ENCODE measurements around the gene GALNTL6. TPM values are rescaled to one million over a fixed set of nuclear protein-coding genes. Genes with fewer than 3 reads are reported as not detected.

Gene GALNTL6
- total and polyA plus RNA-seq, 2 donors (not counting 1 experiment from before 2014, with no cell fraction given), result 0.99 to 1.1 TPM

DNA sequence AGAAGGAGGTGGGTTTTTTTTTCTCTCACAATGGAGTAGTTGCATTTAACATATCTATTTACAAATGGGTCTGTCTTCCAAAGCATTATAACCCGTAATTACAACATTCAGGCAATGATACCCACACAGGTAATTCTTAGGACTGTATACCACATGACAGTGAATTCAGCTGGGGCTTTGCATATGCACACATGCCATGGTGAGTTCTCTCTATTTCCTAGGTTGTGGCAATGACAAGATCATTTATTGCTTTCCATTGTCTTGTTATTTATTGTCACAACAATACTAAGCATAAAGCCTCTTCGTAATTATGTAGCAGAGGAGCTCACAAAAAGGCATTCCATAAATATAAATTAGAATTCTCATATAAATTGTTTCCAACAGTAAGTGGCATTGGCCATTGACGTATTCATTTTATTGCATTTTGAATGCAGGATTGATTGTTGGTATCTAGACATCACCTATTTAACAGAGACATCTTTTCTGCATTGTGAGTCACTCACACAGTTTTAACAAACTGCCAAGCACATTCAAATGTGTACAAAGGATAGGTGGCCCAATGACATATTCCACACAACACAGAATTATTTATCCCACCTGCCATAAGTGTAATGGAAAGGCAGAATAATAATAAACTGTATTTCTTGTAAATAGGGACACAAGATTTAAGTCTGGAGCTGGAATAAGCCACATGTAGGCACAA, 964.7 kb downstream of the GALNTL6 start:
- Mint-ChIP-seq H3K27me3 (no peaks in the 10 kb centered on the region), H3K27ac (no peak overlapping the region), H3K9me3 (ENCODE audit: insufficient read depth) (no peaks in the 10 kb centered on the region), H3K4me3 (no peak overlapping the region), H3K4me1 (no peaks in the 10 kb centered on the region)
- no peak for TF ChIP-seq EZH2 (IDR thresholded peaks at IDR 0.05; ENCODE audit: borderline replicate concordance, insufficient read depth, low read depth, low read length, poor library complexity, severe bottlenecking)
- TF ChIP-seq, protein P1, sequence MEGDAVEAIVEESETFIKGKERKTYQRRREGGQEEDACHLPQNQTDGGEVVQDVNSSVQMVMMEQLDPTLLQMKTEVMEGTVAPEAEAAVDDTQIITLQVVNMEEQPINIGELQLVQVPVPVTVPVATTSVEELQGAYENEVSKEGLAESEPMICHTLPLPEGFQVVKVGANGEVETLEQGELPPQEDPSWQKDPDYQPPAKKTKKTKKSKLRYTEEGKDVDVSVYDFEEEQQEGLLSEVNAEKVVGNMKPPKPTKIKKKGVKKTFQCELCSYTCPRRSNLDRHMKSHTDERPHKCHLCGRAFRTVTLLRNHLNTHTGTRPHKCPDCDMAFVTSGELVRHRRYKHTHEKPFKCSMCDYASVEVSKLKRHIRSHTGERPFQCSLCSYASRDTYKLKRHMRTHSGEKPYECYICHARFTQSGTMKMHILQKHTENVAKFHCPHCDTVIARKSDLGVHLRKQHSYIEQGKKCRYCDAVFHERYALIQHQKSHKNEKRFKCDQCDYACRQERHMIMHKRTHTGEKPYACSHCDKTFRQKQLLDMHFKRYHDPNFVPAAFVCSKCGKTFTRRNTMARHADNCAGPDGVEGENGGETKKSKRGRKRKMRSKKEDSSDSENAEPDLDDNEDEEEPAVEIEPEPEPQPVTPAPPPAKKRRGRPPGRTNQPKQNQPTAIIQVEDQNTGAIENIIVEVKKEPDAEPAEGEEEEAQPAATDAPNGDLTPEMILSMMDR (IDR thresholded peaks at IDR 0.05), result no peak
- H3K79me2 ChIP-seq (ENCODE audit: control insufficient read depth, insufficient read depth, low read length), result no peaks in the 10 kb centered on the region
- WGBS (ENCODE audit: insufficient coverage), result no CpG with 5 or more reads among the region's 3 CpGs
- DNase-seq (no peak), ATAC-seq (ENCODE audit: low read depth) (no peak)
- H3K4me3 ChIP-seq (ENCODE audit: control extremely low read depth in 1 of 5, extremely low read depth in 1 of 5, insufficient read depth in 1 of 5, low read depth in 2 of 5, low read length in 4 of 5), result no peak overlapping the region
- no peaks in the 10 kb centered on the region for H4K20me1 ChIP-seq (ENCODE audit: control insufficient read depth, insufficient read depth, low read length, poor library complexity, severe bottlenecking)
- no peaks in the 10 kb centered on the region for H3K9me3 ChIP-seq (ENCODE audit: control extremely low read depth in 1 of 3, control insufficient read depth in 2 of 3, insufficient read depth in 1 of 3, low read length in 2 of 3)
- CTCF ChIA-PET, result no interaction called here
- H3K27ac ChIP-seq (ENCODE audit: low read length in 2 of 2), result no peak overlapping the region
- intact Hi-C loops (cut with micrococcal nuclease), result no loop called here
- POLR2A ChIA-PET, result no interaction called here
- no peaks in the 10 kb centered on the region for H3K4me1 ChIP-seq (ENCODE audit: control insufficient read depth in 2 of 2, insufficient read depth in 2 of 2, low read length in 2 of 2)
- H3K36me3 ChIP-seq (replicated peaks in 1 of 2; ENCODE audit: control extremely low read depth in 1 of 2, control insufficient read depth in 1 of 2, extremely low read depth in 1 of 2, insufficient read depth in 2 of 2, low read length in 1 of 2), result no peaks in the 10 kb centered on the region
- H3K27me3 ChIP-seq (replicated peaks in 1 of 4; ENCODE audit: control extremely low read depth in 1 of 4, control insufficient read depth in 3 of 4, insufficient read depth in 4 of 4, low read length in 3 of 4), result no peaks in the 10 kb centered on the region
- no peak overlapping the region for H3K9ac ChIP-seq (ENCODE audit: low read length)
- no peak overlapping the region for H3K4me2 ChIP-seq (replicated peaks; ENCODE audit: low read depth, low read length, poor library complexity, severe bottlenecking)
- no peak overlapping the region for H2AFZ ChIP-seq (ENCODE audit: insufficient read depth, low read depth, low read length, poor library complexity, severe bottlenecking)

GRCh38 chr4:172778583-172778982, 965.4 kb downstream of the GALNTL6 start:
- POLR2A ChIA-PET, result no interaction called here
- no peaks in the 10 kb centered on the region for H3K36me3 ChIP-seq (replicated peaks in 1 of 2; ENCODE audit: control extremely low read depth in 1 of 2, control insufficient read depth in 1 of 2, extremely low read depth in 1 of 2, insufficient read depth in 2 of 2, low read length in 1 of 2)
- H2AFZ ChIP-seq (ENCODE audit: insufficient read depth, low read depth, low read length, poor library complexity, severe bottlenecking), result no peak overlapping the region
- no peaks in the 10 kb centered on the region for H4K20me1 ChIP-seq (ENCODE audit: control insufficient read depth, insufficient read depth, low read length, poor library complexity, severe bottlenecking)
- H3K27ac Mint-ChIP-seq, result no peak overlapping the region
- H3K9me3 Mint-ChIP-seq (ENCODE audit: insufficient read depth), result no peaks in the 10 kb centered on the region
- no peak overlapping the region for H3K9ac ChIP-seq (ENCODE audit: low read length)
- H3K27ac ChIP-seq (ENCODE audit: low read length in 2 of 2), result no peak overlapping the region
- H3K4me2 ChIP-seq (replicated peaks; ENCODE audit: low read depth, low read length, poor library complexity, severe bottlenecking), result no peak overlapping the region
- DNase-seq, result no peak
- 93% methylated on average over 5 of the region's 6 CpGs for WGBS (ENCODE audit: insufficient coverage)
- ATAC-seq (ENCODE audit: low read depth), result no peak
- H3K27me3 Mint-ChIP-seq, result no peaks in the 10 kb centered on the region
- no peak overlapping the region for H3K4me3 Mint-ChIP-seq
- no peaks in the 10 kb centered on the region for H3K9me3 ChIP-seq (ENCODE audit: control extremely low read depth in 1 of 3, control insufficient read depth in 2 of 3, insufficient read depth in 1 of 3, low read length in 2 of 3)
- H3K27me3 ChIP-seq (replicated peaks in 1 of 4; ENCODE audit: control extremely low read depth in 1 of 4, control insufficient read depth in 3 of 4, insufficient read depth in 4 of 4, low read length in 3 of 4), result no peaks in the 10 kb centered on the region
- no peak for TF ChIP-seq EZH2 (IDR thresholded peaks at IDR 0.05; ENCODE audit: borderline replicate concordance, insufficient read depth, low read depth, low read length, poor library complexity, severe bottlenecking)
- TF ChIP-seq, protein P1 (IDR thresholded peaks at IDR 0.05), result no peak
- intact Hi-C loops (cut with micrococcal nuclease), result no loop called here
- CTCF ChIA-PET, result no interaction called here
- H3K4me1 Mint-ChIP-seq, result no peaks in the 10 kb centered on the region
- H3K4me3 ChIP-seq (ENCODE audit: control extremely low read depth in 1 of 5, extremely low read depth in 1 of 5, insufficient read depth in 1 of 5, low read depth in 2 of 5, low read length in 4 of 5), result no peak overlapping the region
- no peaks in the 10 kb centered on the region for H3K4me1 ChIP-seq (ENCODE audit: control insufficient read depth in 2 of 2, insufficient read depth in 2 of 2, low read length in 2 of 2)
- H3K79me2 ChIP-seq (ENCODE audit: control insufficient read depth, insufficient read depth, low read length), result no peaks in the 10 kb centered on the region
